GM12878 (cell line): ENCODE results near the gene ZBTB33.

Experiments
- CTCF ChIP-seq, 3 experiments: IDR thresholded peaks in 2 of 3; conservative IDR thresholded peaks in 1 of 3; 2 replicates each; pipeline ENCODE4 v1.5.1; 2011; ENCODE audit warnings: low read depth in 3 of 3, low read length in 3 of 3, mild to moderate bottlenecking in 3 of 3, control low read depth in 2 of 3, moderate library complexity in 2 of 3, inconsistent platforms in 1 of 3, mixed read lengths in 1 of 3; ENCODE audit not compliant: control insufficient read depth in 2 of 3, insufficient read depth in 1 of 3; ENCODE audit errors: extremely low read depth in 1 of 3
- EZH2 ChIP-seq: IDR thresholded peaks from 2 replicates; pipeline ENCODE4 v1.6.1; 2012; ENCODE audit warnings: low read depth, mild to moderate bottlenecking, control low read depth, inconsistent platforms, low read length, borderline replicate concordance; ENCODE audit not compliant: control insufficient read depth
- POLR2A ChIP-seq: IDR thresholded peaks from 2 replicates; pipeline ENCODE4 v1.6.1; 2011; ENCODE audit warnings: low read depth, mild to moderate bottlenecking, low read length
- RAD21 ChIP-seq: IDR thresholded peaks from 2 replicates; pipeline ENCODE4 v1.6.1; 2011; ENCODE audit warnings: mild to moderate bottlenecking, low read depth, low read length, moderate library complexity; ENCODE audit not compliant: insufficient read depth
- RAD51 ChIP-seq: fragments of 450-650 bp; IDR thresholded peaks from 2 replicates; pipeline ENCODE4 v1.6.1; 2016; ENCODE audit warnings: moderate library complexity, mild to moderate bottlenecking, inconsistent platforms
- SP1 ChIP-seq: IDR thresholded peaks from one replicate; pipeline ENCODE4 v1.6.1; 2011; ENCODE audit warnings: low read depth, low read length
- TAF1 ChIP-seq: IDR thresholded peaks from 2 replicates; pipeline ENCODE4 v1.6.1; 2011; ENCODE audit warnings: mild to moderate bottlenecking, low read depth, low read length, borderline replicate concordance
- USF2 ChIP-seq: IDR thresholded peaks from 2 replicates; pipeline ENCODE4 v1.6.1; 2011; ENCODE audit warnings: low read depth, low read length, improper control_type of control experiment, borderline replicate concordance

GRCh38 chrX:120290107-120290506 lies 39.5 kb downstream of the ZBTB33 start:
- no peak for TF ChIP-seq USF2
- TF ChIP-seq TAF1: no peak
- TF ChIP-seq RAD51: no peak
- no peak for TF ChIP-seq CTCF (IDR thresholded peaks at IDR 0.05 in 2 of 3, conservative IDR thresholded peaks at IDR 0.05 in 1 of 3; ENCODE audit: control insufficient read depth in 2 of 3, extremely low read depth in 1 of 3, insufficient read depth in 1 of 3, low read depth in 3 of 3, low read length in 3 of 3)
- TF ChIP-seq EZH2: no peak
- TF ChIP-seq RAD21: no peak
- no peak for TF ChIP-seq POLR2A
- no peak for TF ChIP-seq SP1
